H1 (cell line): ENCODE results near the gene PGM1. TPM values are rescaled to one million over a fixed set of nuclear protein-coding genes. Genes with fewer than 3 reads are reported as not detected.

ENCODE experiments used
- CTCF ChIA-PET: fragments of 300-600 bp; sonication (Branson Sonifier 250); formaldehyde crosslinking; loops from one replicate; lab custom pipeline; 2021; ENCODE audit not compliant: partially characterized antibody; lab: Charles Lee
- POLR2A ChIA-PET: fragments of 300-600 bp; sonication (Branson Sonifier 250); formaldehyde crosslinking; loops from one replicate; lab custom pipeline; 2021; ENCODE audit warnings: inconsistent platforms; ENCODE audit not compliant: partially characterized antibody; lab: Charles Lee
- DNase-seq, 2 experiments: peaks; one replicate each; pipeline versions ENCODE4 v3.0.0 to v3.0.0-alpha.2; 2010 to 2022; ENCODE audit warnings: low spot score in 2 of 2, low read depth in 1 of 2, mixed read lengths in 1 of 2
- FAIRE-seq: peaks from 2 replicates; lab custom pipeline; 2011; peaks lifted over from hg19 to GRCh38; lab: Jason Lieb, UNC
- H2AFZ ChIP-seq: 2 replicates; pipeline ENCODE4 v1.8.1; 2012; ENCODE audit warnings: low read length, inconsistent platforms
- H2AK5ac ChIP-seq: 2 replicates; pipeline ENCODE4 v1.6.1; 2013; ENCODE audit warnings: low read depth, low read length
- H2BK120ac ChIP-seq: replicated peaks from 2 replicates; pipeline ENCODE3; 2013; ENCODE audit warnings: low read depth, low read length, inconsistent platforms
- H2BK12ac ChIP-seq: 2 replicates; pipeline ENCODE4 v1.6.1; 2013; ENCODE audit warnings: low read depth, low read length
- H2BK15ac ChIP-seq: 2 replicates; pipeline ENCODE4 v1.6.1; 2013; ENCODE audit warnings: low read length
- H2BK20ac ChIP-seq: 2 replicates; pipeline ENCODE4 v1.6.1; 2013; ENCODE audit warnings: low read length
- H2BK5ac ChIP-seq: 2 replicates; pipeline ENCODE4 v1.6.1; 2013; ENCODE audit warnings: low read depth, low read length
- H3K14ac ChIP-seq: 2 replicates; pipeline ENCODE4 v1.6.1; 2013; ENCODE audit warnings: inconsistent platforms; ENCODE audit not compliant: insufficient read length
- H3K18ac ChIP-seq: 2 replicates; pipeline ENCODE4 v1.6.1; 2013; ENCODE audit warnings: low read length; ENCODE audit errors: extremely low read depth
- H3K23ac ChIP-seq: 2 replicates; pipeline ENCODE4 v1.6.1; 2013; ENCODE audit warnings: inconsistent platforms; ENCODE audit not compliant: insufficient read length
- H3K23me2 ChIP-seq: 2 replicates; pipeline ENCODE4 v1.6.1; 2013; ENCODE audit warnings: low read depth, low read length
- H3K27ac ChIP-seq: 2 replicates; pipeline ENCODE4 v1.6.1; 2011; ENCODE audit warnings: low read depth, low read length, inconsistent platforms
- H3K27me3 ChIP-seq, 4 experiments: replicated peaks in 1 of 4; 1 replicate in 1 of 4; 2 replicates in 3 of 4; pipeline versions ENCODE4 v1.6.1 to v1.8.1; 2011 to 2013; ENCODE audit warnings: low read length in 3 of 4, mild to moderate bottlenecking in 3 of 4, inconsistent platforms in 2 of 4, mixed read lengths in 2 of 4, moderate library complexity in 1 of 4; ENCODE audit not compliant: control insufficient read depth in 3 of 4, insufficient read depth in 3 of 4; ENCODE audit errors: extremely low read depth in 1 of 4
- H3K36me3 ChIP-seq, 4 experiments: 2 replicates each; pipeline versions ENCODE4 v1.6.1 to v1.8.1; 2011 to 2013; ENCODE audit warnings: mild to moderate bottlenecking in 4 of 4, low read length in 3 of 4, moderate library complexity in 2 of 4, control low read depth in 1 of 4, inconsistent platforms in 1 of 4; ENCODE audit not compliant: insufficient read depth in 4 of 4, control insufficient read depth in 2 of 4
- H3K4ac ChIP-seq: replicated peaks from 2 replicates; pipeline ENCODE3; 2013; ENCODE audit warnings: low read length, low read depth, mixed read lengths, inconsistent platforms; ENCODE audit not compliant: insufficient read length
- H3K4me1 ChIP-seq, 4 experiments: replicated peaks in 1 of 4; 1 replicate in 1 of 4; 2 replicates in 3 of 4; pipeline versions ENCODE4 v1.6.1 to v1.8.1; 2011 to 2013; ENCODE audit warnings: low read length in 3 of 4, inconsistent platforms in 2 of 4, mixed read lengths in 1 of 4; ENCODE audit not compliant: insufficient read depth in 4 of 4, control insufficient read depth in 3 of 4
- H3K4me2 ChIP-seq, 2 experiments: 2 replicates each; pipeline versions ENCODE4 v1.6.1 to v1.8.1; 2011 to 2013; ENCODE audit warnings: low read depth in 2 of 2, low read length in 2 of 2, control low read depth in 1 of 2, inconsistent platforms in 1 of 2, mild to moderate bottlenecking in 1 of 2; ENCODE audit not compliant: insufficient read depth in 1 of 2
- H3K4me3 ChIP-seq, 4 experiments: fragments of 200-600, 300-600 bp in 1 of 4; sonication (generic), shearing (Covaris generic), sonication (Bioruptor Twin) in 1 of 4; 2 replicates each; pipeline versions ENCODE4 v1.5.1 to v1.8.1; 2011 to 2016; ENCODE audit warnings: low read length in 4 of 4, low read depth in 3 of 4, control low read depth in 2 of 4, inconsistent platforms in 2 of 4, mild to moderate bottlenecking in 2 of 4, mixed read lengths in 1 of 4, moderate library complexity in 1 of 4; ENCODE audit not compliant: insufficient read depth in 2 of 4; ENCODE audit errors: extremely low read depth in 1 of 4
- H3K56ac ChIP-seq: replicated peaks from 2 replicates; pipeline ENCODE3; 2013; ENCODE audit warnings: low read depth, mild to moderate bottlenecking, mixed read lengths, low read length, inconsistent platforms; ENCODE audit not compliant: insufficient read length
- H3K79me1 ChIP-seq: 2 replicates; pipeline ENCODE4 v1.6.1; 2013; ENCODE audit warnings: low read depth, low read length, control low read depth
- H3K79me2 ChIP-seq, 2 experiments: 2 replicates each; pipeline versions ENCODE4 v1.6.1 to v1.8.1; 2012 to 2013; ENCODE audit warnings: low read length in 2 of 2, mild to moderate bottlenecking in 2 of 2, inconsistent platforms in 1 of 2; ENCODE audit not compliant: insufficient read depth in 2 of 2, control insufficient read depth in 1 of 2
- H3K9ac ChIP-seq, 4 experiments: replicated peaks in 1 of 4; 1 replicate in 1 of 4; 2 replicates in 3 of 4; pipeline versions ENCODE4 v1.6.1 to v1.8.1; 2011 to 2013; ENCODE audit warnings: low read depth in 3 of 4, low read length in 3 of 4, control low read depth in 2 of 4, mild to moderate bottlenecking in 2 of 4, moderate library complexity in 2 of 4, inconsistent platforms in 1 of 4; ENCODE audit errors: extremely low read depth in 1 of 4
- H3K9me3 ChIP-seq, 2 experiments: 2 replicates each; pipeline versions ENCODE4 v1.6.1 to v1.8.1; 2012 to 2013; ENCODE audit warnings: mild to moderate bottlenecking in 2 of 2, moderate library complexity in 2 of 2, control low read depth in 1 of 2, inconsistent platforms in 1 of 2, low read depth in 1 of 2, low read length in 1 of 2, mixed read lengths in 1 of 2; ENCODE audit not compliant: insufficient read depth in 2 of 2
- H4K20me1 ChIP-seq, 2 experiments: replicated peaks in 1 of 2; 2 replicates each; pipeline versions ENCODE3 to v1.8.1; 2011 to 2013; ENCODE audit warnings: inconsistent platforms in 2 of 2, low read length in 2 of 2, mild to moderate bottlenecking in 1 of 2; ENCODE audit not compliant: insufficient read depth in 2 of 2, control insufficient read depth in 1 of 2
- H4K5ac ChIP-seq: 2 replicates; pipeline ENCODE4 v1.6.1; 2013; ENCODE audit warnings: low read length, low read depth, mixed read lengths, inconsistent platforms; ENCODE audit not compliant: insufficient read length
- H4K8ac ChIP-seq: 2 replicates; pipeline ENCODE4 v1.8.0; 2013; ENCODE audit warnings: mild to moderate bottlenecking, moderate library complexity, low read length, inconsistent platforms; ENCODE audit not compliant: insufficient read depth; ENCODE audit errors: extremely low read depth
- H4K91ac ChIP-seq: replicated peaks from 2 replicates; pipeline ENCODE3; 2013; ENCODE audit warnings: low read length, mixed read lengths, inconsistent platforms; ENCODE audit not compliant: insufficient read length
- GTF2F1 ChIP-seq: IDR thresholded peaks from 2 replicates; pipeline ENCODE4 v1.6.1; 2012; ENCODE audit warnings: low read depth, low read length, improper control_type of control experiment, borderline replicate concordance
- RXRA ChIP-seq: IDR thresholded peaks from 2 replicates; pipeline ENCODE4 v1.6.1; 2011; ENCODE audit warnings: low read depth, mild to moderate bottlenecking, low read length, moderate library complexity; ENCODE audit not compliant: insufficient read depth
- SUZ12 ChIP-seq: fragments of 200-600 bp; sonication (generic); IDR thresholded peaks from 2 replicates; pipeline ENCODE4 v1.6.1; 2012; ENCODE audit warnings: mild to moderate bottlenecking, inconsistent platforms, low read length, moderate library complexity, mixed read lengths
- WGBS, 2 experiments: shearing (Covaris generic) in 1 of 2; methylation state at CpG; one replicate each; pipeline versions ENCODE4 v1.1.6 to v1.1.7; 2013 to 2015; ENCODE audit warnings: low lambda C conversion rate in 2 of 2, mixed read lengths in 2 of 2, inconsistent platforms in 1 of 2, low coverage in 1 of 2, missing lambda C conversion rate in 1 of 2; ENCODE audit not compliant: insufficient replicate concordance in 2 of 2, insufficient coverage in 1 of 2, insufficient read length in 1 of 2; ENCODE audit errors: extremely low coverage in 1 of 2, missing lambda C conversion rate in 1 of 2; 5-methylcytosine and 5-hydroxymethylcytosine counted together
- polyA plus RNA-seq, 7 experiments: library from polyadenylated mRNA; depleted of rRNA in 3 of 7; stranded (reverse) in 5 of 7; unstranded in 2 of 7; fragments of >200 nt in 5 of 7; fragments of 200-250 nt in 2 of 7; gene quantifications; 1 replicate in 5 of 7; 2 replicates in 1 of 7; 4 replicates in 1 of 7; pipeline versions ENCODE4 v1.2.1 to v1.2.3, GENCODE V29; 2011 to 2013; ENCODE audit warnings: missing spikeins in 2 of 7, mixed read lengths in 2 of 7
- total RNA-seq: library from RNA; stranded (reverse); fragmentation: NEBNext Ultra II Directional; extraction: Animal tissue kit (Norgen Biotek cat#: 25700); gene quantifications from 2 replicates; pipeline ENCODE4 v1.2.1, GENCODE V29; 2021
- TF ChIP-seq, protein P1 (sequence below), 3 experiments: IDR thresholded peaks; 1 replicate in 2 of 3; 2 replicates in 1 of 3; pipeline versions ENCODE4 v1.5.1 to v1.6.1; 2011; ENCODE audit warnings: low read length in 3 of 3, mild to moderate bottlenecking in 3 of 3, inconsistent platforms in 2 of 3, low read depth in 1 of 3, moderate library complexity in 1 of 3; ENCODE audit not compliant: insufficient read depth in 1 of 3; ENCODE audit errors: control extremely low read depth in 1 of 3

The PGM1 gene
- total and polyA plus RNA-seq, 2 of the 8 experiments (the other 6 are each of a cell fraction or from before 2014, with no cell fraction given) = 33.0 to 65.4 TPM

DNA sequence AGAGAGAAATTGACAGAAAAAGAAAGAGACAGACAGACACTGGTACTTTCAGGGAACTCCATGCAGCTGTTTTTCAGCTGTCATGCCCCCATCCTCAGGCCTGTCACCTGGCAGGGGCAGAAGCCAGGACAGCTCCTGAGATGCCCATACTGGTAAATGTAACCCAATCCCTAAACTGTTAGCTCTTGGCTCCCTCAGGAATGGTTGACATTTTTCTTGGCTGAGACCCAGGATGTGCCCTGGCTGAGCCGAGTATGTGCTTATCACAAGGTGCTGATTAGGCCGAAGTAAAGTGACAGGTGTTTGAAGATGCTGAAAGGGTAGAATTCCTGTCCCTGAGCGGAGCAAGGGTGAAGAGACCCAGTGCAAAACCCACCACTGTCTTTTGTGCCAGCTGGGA lies 50.7 kb downstream of the PGM1 start:
- peaks cover 0 to 3% (median 1%) of the 10 kb centered on the region in 4 experiments; a peak in 2 of 8 replicates for H3K36me3 ChIP-seq
- no peak overlapping the region for H2AK5ac ChIP-seq
- no peaks in the 10 kb centered on the region for H3K79me1 ChIP-seq
- no peak overlapping the region for H3K27ac ChIP-seq
- no peaks in the 10 kb centered on the region for H3K23me2 ChIP-seq
- H3K56ac ChIP-seq = no peak overlapping the region
- H4K91ac ChIP-seq = no peak overlapping the region
- 84% methylated on average over 3 of the region's 3 CpGs; no CpG with 5 or more reads in 1 of the 2 experiments for WGBS, 2 experiments
- H4K5ac ChIP-seq = no peak overlapping the region
- no peaks in the 10 kb centered on the region for H3K27me3 ChIP-seq
- no peak overlapping the region for H3K23ac ChIP-seq
- no peaks in the 10 kb centered on the region for H4K20me1 ChIP-seq
- no peak overlapping the region for H2BK15ac ChIP-seq
- no peak overlapping the region for H3K4me3 ChIP-seq
- H3K14ac ChIP-seq = no peak overlapping the region
- ChIA-PET CTCF (interaction anchor here (1.0 to 2.1 kb wide), 5 partner anchors 10 to 121 kb away, joined by 3 to 8 read pairs (median 4); no protein-coding TSS in a partner anchor), POLR2A (no interaction called here)
- FAIRE-seq (no peak), DNase-seq (no peak)
- H3K9me3 ChIP-seq = no peaks in the 10 kb centered on the region
- no peak overlapping the region for H2BK20ac ChIP-seq
- no peak overlapping the region for H2BK120ac ChIP-seq
- H3K9ac ChIP-seq = no peak overlapping the region
- no peaks in the 10 kb centered on the region for H3K4me1 ChIP-seq
- H3K79me2 ChIP-seq = no peaks in the 10 kb centered on the region
- no peak overlapping the region for H3K18ac ChIP-seq
- H2BK12ac ChIP-seq = no peak overlapping the region
- TF ChIP-seq RXRA (no peak), GTF2F1 (no peak), SUZ12 (no peak)
- TF ChIP-seq, protein P1, sequence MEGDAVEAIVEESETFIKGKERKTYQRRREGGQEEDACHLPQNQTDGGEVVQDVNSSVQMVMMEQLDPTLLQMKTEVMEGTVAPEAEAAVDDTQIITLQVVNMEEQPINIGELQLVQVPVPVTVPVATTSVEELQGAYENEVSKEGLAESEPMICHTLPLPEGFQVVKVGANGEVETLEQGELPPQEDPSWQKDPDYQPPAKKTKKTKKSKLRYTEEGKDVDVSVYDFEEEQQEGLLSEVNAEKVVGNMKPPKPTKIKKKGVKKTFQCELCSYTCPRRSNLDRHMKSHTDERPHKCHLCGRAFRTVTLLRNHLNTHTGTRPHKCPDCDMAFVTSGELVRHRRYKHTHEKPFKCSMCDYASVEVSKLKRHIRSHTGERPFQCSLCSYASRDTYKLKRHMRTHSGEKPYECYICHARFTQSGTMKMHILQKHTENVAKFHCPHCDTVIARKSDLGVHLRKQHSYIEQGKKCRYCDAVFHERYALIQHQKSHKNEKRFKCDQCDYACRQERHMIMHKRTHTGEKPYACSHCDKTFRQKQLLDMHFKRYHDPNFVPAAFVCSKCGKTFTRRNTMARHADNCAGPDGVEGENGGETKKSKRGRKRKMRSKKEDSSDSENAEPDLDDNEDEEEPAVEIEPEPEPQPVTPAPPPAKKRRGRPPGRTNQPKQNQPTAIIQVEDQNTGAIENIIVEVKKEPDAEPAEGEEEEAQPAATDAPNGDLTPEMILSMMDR (IDR thresholded peaks at IDR 0.05; ENCODE audit: control extremely low read depth in 1 of 3, insufficient read depth in 1 of 3, low read depth in 1 of 3, low read length in 3 of 3) = no peak
- H2AFZ ChIP-seq = no peak overlapping the region
- H3K4me2 ChIP-seq = no peak overlapping the region
- no peak overlapping the region for H3K4ac ChIP-seq
- no peak overlapping the region for H4K8ac ChIP-seq
- H2BK5ac ChIP-seq = no peak overlapping the region
